Spleen (tissue), 11 donors: ENCODE data around the gene ARVCF. TPM values are rescaled to one million over a fixed set of nuclear protein-coding genes. Genes with fewer than 3 reads are reported as not detected.

Experiments used
- DNase-seq: peaks from one replicate; pipeline ENCODE4 v3.0.0-alpha.2; 2020
- H3K27ac ChIP-seq, 8 donors: fragments of 200-600 bp; sonication (generic) in 7 of 8; 1 replicate in 4 of 8; 2 replicates in 4 of 8; pipeline versions ENCODE4 v1.5.0 to v1.8.0; 2016 to 2021; ENCODE audit warnings: inconsistent platforms in 4 of 8, mild to moderate bottlenecking in 4 of 8, moderate library complexity in 1 of 8
- H3K27me3 ChIP-seq, 7 donors: fragments of 200-600 bp; sonication (generic) in 6 of 7; replicated peaks in 1 of 7; 1 replicate in 4 of 7; 2 replicates in 3 of 7; pipeline versions ENCODE4 v1.5.0 to v1.8.0; 2016 to 2021; ENCODE audit warnings: inconsistent platforms in 3 of 7, mild to moderate bottlenecking in 1 of 7
- H3K36me3 ChIP-seq, 6 donors: fragments of 200-600 bp; sonication (generic) in 5 of 6; 1 replicate in 4 of 6; 2 replicates in 2 of 6; pipeline versions ENCODE4 v1.5.0 to v1.8.0; 2016 to 2021; ENCODE audit warnings: inconsistent platforms in 2 of 6
- H3K4me1 ChIP-seq, 6 donors: fragments of 200-600 bp; sonication (generic) in 5 of 6; 1 replicate in 3 of 6; 2 replicates in 3 of 6; pipeline versions ENCODE4 v1.5.0 to v1.8.0; 2016 to 2021; ENCODE audit warnings: inconsistent platforms in 3 of 6
- H3K4me3 ChIP-seq, 8 donors: fragments of 200-600 bp; sonication (generic) in 7 of 8; 1 replicate in 4 of 8; 2 replicates in 4 of 8; pipeline versions ENCODE4 v1.5.0 to v1.8.0; 2016 to 2021; ENCODE audit warnings: inconsistent platforms in 4 of 8, mild to moderate bottlenecking in 4 of 8, moderate library complexity in 2 of 8
- H3K9me3 ChIP-seq, 8 donors: fragments of 200-600 bp; sonication (generic) in 7 of 8; 1 replicate in 4 of 8; 2 replicates in 4 of 8; pipeline versions ENCODE4 v1.5.0 to v1.8.0; 2016 to 2021; ENCODE audit warnings: inconsistent platforms in 4 of 8
- POLR2A ChIP-seq, 3 donors: fragments of 450-650 bp; IDR thresholded peaks; one replicate each; pipeline ENCODE4 v1.5.1; 2017; ENCODE audit warnings: antibody characterized with exemption in 3 of 3, mild to moderate bottlenecking in 1 of 3
- POLR2AphosphoS5 ChIP-seq, 3 donors: sonication (generic); formaldehyde crosslinking; IDR thresholded peaks; one replicate each; pipeline ENCODE4 v1.5.1; 2017; ENCODE audit warnings: antibody characterized with exemption in 3 of 3
- WGBS, 5 donors: extraction: QIAGEN DNeasy Blood & Tissue Kit in 3 of 5; methylation state at CpG; one replicate each; pipeline versions ENCODE4 v1.1.5 to v1.1.7; 2013 to 2018; 5-methylcytosine and 5-hydroxymethylcytosine counted together
- intact Hi-C: fragments of 100-400 bp; cut with DNase I; formaldehyde crosslinking; loops from one replicate; pipeline ENCODE4 v1.15.0; 2023; ENCODE audit warnings: low total_unique reads
- polyA plus RNA-seq, 3 donors: library from polyadenylated mRNA; stranded (reverse); fragments of 200-250 nt; gene quantifications; one replicate each; pipeline ENCODE4 v1.2.1, GENCODE V29; 2013
- total RNA-seq, 7 donors: library from RNA; depleted of rRNA in 3 of 7; stranded (reverse); fragments of >200 nt in 3 of 7; fragmentation: NEBNext Ultra II Directional in 4 of 7; extraction: Animal tissue kit (Norgen Biotek cat#: 25700) in 4 of 7; gene quantifications; one replicate each; pipeline versions ENCODE4 v1.1.0 to v1.2.1, GENCODE V29; 2016 to 2021
- TF ChIP-seq, protein P1 (sequence below), 11 experiments: fragments of 200-600 bp in 7 of 11; fragments of 450-650 bp in 4 of 11; sonication (generic) in 4 of 11; IDR thresholded peaks in 8 of 11; conservative IDR thresholded peaks in 3 of 11; 1 replicate in 7 of 11; 2 replicates in 4 of 11; pipeline versions ENCODE4 v1.4.0 to v1.8.0; 2016 to 2021; ENCODE audit warnings: antibody characterized with exemption in 11 of 11, inconsistent platforms in 4 of 11, mild to moderate bottlenecking in 1 of 11
- donor health status: healthy with polysubstance abuse.
- donor health status: DM: no; HTN: no; CAD: no; lungs with moderate emphysema.
- donor health status: DM: no; HTN: no; CAD: no.
- donor health status: Bipolar disorder and iron deficiency.
- donor health status: healthy.
- donor health status: DM: no; HTN: no; CAD: no.
- donor health status: DM: yes; HTN: yes; CAD: no.

ARVCF gene
- total and polyA plus RNA-seq, 10 donors: 9.4 to 96.7 (median 27.6) TPM

GRCh38 chr22:20061481-20061861 is 44.8 kb upstream of the ARVCF start:
- Histone ChIP-seq H3K27ac (peak overlapping the region in 5 of 8 donors; percentile 6 to 64 (median 48)), H3K27me3 (no peaks in the 10 kb centered on the region), H3K36me3 (peaks cover 0 to 97% (median 57%) of the 10 kb centered on the region in 6 donors), H3K9me3 (no peaks in the 10 kb centered on the region), H3K4me1 (peaks cover 0 to 33% (median 2%) of the 10 kb centered on the region in 6 donors), H3K4me3 (no peak overlapping the region)
- peak; percentile 85 for DNase-seq
- intact Hi-C loops: no loop called here
- WGBS, 5 donors: 30 to 85% (median 67%) methylated on average over 5 to 11 of the region's 11 CpGs
- TF ChIP-seq, protein P1, sequence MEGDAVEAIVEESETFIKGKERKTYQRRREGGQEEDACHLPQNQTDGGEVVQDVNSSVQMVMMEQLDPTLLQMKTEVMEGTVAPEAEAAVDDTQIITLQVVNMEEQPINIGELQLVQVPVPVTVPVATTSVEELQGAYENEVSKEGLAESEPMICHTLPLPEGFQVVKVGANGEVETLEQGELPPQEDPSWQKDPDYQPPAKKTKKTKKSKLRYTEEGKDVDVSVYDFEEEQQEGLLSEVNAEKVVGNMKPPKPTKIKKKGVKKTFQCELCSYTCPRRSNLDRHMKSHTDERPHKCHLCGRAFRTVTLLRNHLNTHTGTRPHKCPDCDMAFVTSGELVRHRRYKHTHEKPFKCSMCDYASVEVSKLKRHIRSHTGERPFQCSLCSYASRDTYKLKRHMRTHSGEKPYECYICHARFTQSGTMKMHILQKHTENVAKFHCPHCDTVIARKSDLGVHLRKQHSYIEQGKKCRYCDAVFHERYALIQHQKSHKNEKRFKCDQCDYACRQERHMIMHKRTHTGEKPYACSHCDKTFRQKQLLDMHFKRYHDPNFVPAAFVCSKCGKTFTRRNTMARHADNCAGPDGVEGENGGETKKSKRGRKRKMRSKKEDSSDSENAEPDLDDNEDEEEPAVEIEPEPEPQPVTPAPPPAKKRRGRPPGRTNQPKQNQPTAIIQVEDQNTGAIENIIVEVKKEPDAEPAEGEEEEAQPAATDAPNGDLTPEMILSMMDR (IDR thresholded peaks at IDR 0.05 in 8 of 11, conservative IDR thresholded peaks at IDR 0.05 in 3 of 11): peak in 2 of 11 experiments; percentile 13 to 26
- TF ChIP-seq POLR2AphosphoS5 (IDR thresholded peaks at IDR 0.05): peak; percentile 49 to 71 (median 53)
- no peak for TF ChIP-seq POLR2A (IDR thresholded peaks at IDR 0.05)

GRCh38 chr22:20060700-20061480 is 44.3 kb upstream of the ARVCF start:
- intact Hi-C loops: no loop called here
- TF ChIP-seq POLR2A (IDR thresholded peaks at IDR 0.05) (no peak), POLR2AphosphoS5 (IDR thresholded peaks at IDR 0.05) (no peak)
- TF ChIP-seq, protein P1 (IDR thresholded peaks at IDR 0.05 in 8 of 11, conservative IDR thresholded peaks at IDR 0.05 in 3 of 11): no peak
- H3K27me3 ChIP-seq: no peaks in the 10 kb centered on the region
- peak overlapping the region in 4 of 8 donors; percentile 13 to 64 (median 48) for H3K27ac ChIP-seq
- no peak for DNase-seq
- H3K36me3 ChIP-seq: peaks cover 0 to 97% (median 60%) of the 10 kb centered on the region in 6 donors
- no peak overlapping the region for H3K4me3 ChIP-seq
- 87 to 93% (median 93%) methylated on average over 6 to 10 of the region's 10 CpGs for whole genome bisulfite sequencing, 5 donors
- no peaks in the 10 kb centered on the region for H3K9me3 ChIP-seq
- peaks cover 0 to 33% (median 2%) of the 10 kb centered on the region in 6 donors for H3K4me1 ChIP-seq

DNA sequence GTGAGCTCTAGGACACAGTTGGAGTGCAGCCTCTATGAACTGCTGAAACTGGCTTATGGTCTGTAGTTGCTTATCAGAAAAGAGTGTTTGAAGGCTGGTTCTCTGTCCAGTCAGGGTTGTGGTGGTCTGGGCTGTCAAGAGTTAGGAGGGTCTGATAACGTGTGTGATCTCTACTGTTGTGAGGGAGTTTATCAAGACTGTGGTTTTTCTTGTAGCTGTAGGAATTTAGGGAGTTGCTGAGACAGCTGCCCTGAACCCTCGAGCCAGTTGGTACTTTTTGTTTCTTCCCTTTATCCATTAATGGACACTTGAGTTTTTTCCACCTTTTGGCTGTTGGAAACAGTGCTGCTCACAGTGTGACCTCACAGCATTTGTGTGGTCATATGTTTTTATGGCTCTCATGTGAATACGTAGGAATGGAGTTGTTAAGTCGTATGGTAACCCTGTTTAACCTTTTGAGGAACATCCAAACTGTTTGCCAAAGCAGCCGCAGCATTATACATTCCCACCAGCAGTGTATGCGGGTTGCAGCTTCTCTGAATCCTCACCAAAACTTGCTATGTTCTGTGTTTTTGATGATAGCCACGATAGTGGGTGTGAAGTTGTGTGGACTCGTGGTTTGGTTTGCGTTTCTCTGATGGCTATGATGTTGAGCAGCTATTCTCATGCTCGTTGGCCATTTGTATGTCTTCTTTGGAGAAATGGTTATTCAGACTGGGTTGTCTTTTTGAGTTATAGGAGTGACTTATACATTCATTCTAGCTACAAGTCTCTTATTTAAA is 42.6 kb upstream of the ARVCF start:
- Histone ChIP-seq H3K36me3 (peaks cover 0 to 97% (median 73%) of the 10 kb centered on the region in 6 donors), H3K27ac (no peak overlapping the region), H3K4me1 (peaks cover 0 to 33% (median 2%) of the 10 kb centered on the region in 6 donors), H3K4me3 (no peak overlapping the region), H3K9me3 (no peaks in the 10 kb centered on the region), H3K27me3 (no peaks in the 10 kb centered on the region)
- intact Hi-C loops: no loop called here
- no peak for DNase-seq
- no peak for TF ChIP-seq POLR2AphosphoS5 (IDR thresholded peaks at IDR 0.05)
- TF ChIP-seq, protein P1 (IDR thresholded peaks at IDR 0.05 in 8 of 11, conservative IDR thresholded peaks at IDR 0.05 in 3 of 11): no peak
- no peak for TF ChIP-seq POLR2A (IDR thresholded peaks at IDR 0.05)
- 76 to 86% (median 82%) methylated on average over 10 of the region's 10 CpGs for WGBS, 5 donors
